Smooth muscle cell (in vitro differentiated cells): ENCODE data around the gene CALCOCO2. TPM values are rescaled to one million over a fixed set of nuclear protein-coding genes. Genes with fewer than 3 reads are reported as not detected.

Experiments used
- DNase-seq: peaks from one replicate; lab custom pipeline; 2025; ENCODE audit not compliant: unreplicated experiment; lab: John Stamatoyannopoulos, UW
- H2AFZ ChIP-seq: fragments of 200-600 bp; sonication (generic); 2 replicates; pipeline ENCODE4 v1.6.0; 2016; ENCODE audit warnings: antibody characterized with exemption, low read depth, mild to moderate bottlenecking
- H3F3A ChIP-seq: fragments of 200-600 bp; sonication (generic); 2 replicates; pipeline ENCODE4 v1.6.0; 2017; ENCODE audit warnings: antibody characterized with exemption, low read depth
- H3K27ac ChIP-seq: fragments of 200-600 bp; sonication (generic); 2 replicates; pipeline ENCODE4 v1.5.1; 2016; ENCODE audit warnings: low read depth, mild to moderate bottlenecking
- H3K27me3 ChIP-seq: fragments of 200-600 bp; sonication (generic); 2 replicates; pipeline ENCODE4 v1.6.1; 2016; ENCODE audit warnings: low read depth, mild to moderate bottlenecking
- H3K36me3 ChIP-seq: fragments of 200-600 bp; sonication (generic); 2 replicates; pipeline ENCODE4 v1.5.1; 2016; ENCODE audit warnings: low read depth
- H3K4me1 ChIP-seq: fragments of 200-600 bp; sonication (generic); 2 replicates; pipeline ENCODE4 v1.5.1; 2016; ENCODE audit warnings: low read depth
- H3K4me2 ChIP-seq: fragments of 200-600 bp; sonication (generic); 2 replicates; pipeline ENCODE4 v1.6.0; 2016; ENCODE audit warnings: mild to moderate bottlenecking
- H3K4me3 ChIP-seq: fragments of 200-600 bp; sonication (generic); 2 replicates; pipeline ENCODE4 v1.5.1; 2016; ENCODE audit warnings: mild to moderate bottlenecking
- H3K79me2 ChIP-seq: fragments of 200-600 bp; sonication (generic); 2 replicates; pipeline ENCODE4 v1.6.0; 2016; ENCODE audit warnings: low read depth, mild to moderate bottlenecking
- H3K9ac ChIP-seq: fragments of 200-600 bp; sonication (generic); 2 replicates; pipeline ENCODE4 v1.6.0; 2016; ENCODE audit warnings: low read depth
- H3K9me3 ChIP-seq: fragments of 200-600 bp; sonication (generic); replicated peaks from 2 replicates; pipeline ENCODE4 v1.5.1; 2016; ENCODE audit warnings: low read depth
- H4K20me1 ChIP-seq: fragments of 200-600 bp; sonication (generic); 2 replicates; pipeline ENCODE4 v1.6.0; 2016; ENCODE audit warnings: low read depth
- WGBS: methylation state at CpG from one replicate; pipeline ENCODE4 v1.1.7; 2016; ENCODE audit warnings: low lambda C conversion rate; 5-methylcytosine and 5-hydroxymethylcytosine counted together
- polyA plus RNA-seq: library from polyadenylated mRNA; unstranded; fragments of >200 nt; fragmentation: Nextera tagmentation; extraction: Ambion mirVana; gene quantifications from 2 replicates; pipeline ENCODE4 v1.2.1, GENCODE V29; 2016
- total RNA-seq: library from RNA; depleted of rRNA; stranded (reverse); fragments of >200 nt; gene quantifications from 2 replicates; pipeline ENCODE4 v1.2.3, GENCODE V29; 2014
- TF ChIP-seq, protein P1 (sequence below): fragments of 200-600 bp; sonication (generic); IDR thresholded peaks from 2 replicates; pipeline ENCODE4 v1.5.1; 2017; ENCODE audit warnings: borderline replicate concordance, mild to moderate bottlenecking, antibody characterized with exemption; ENCODE audit not compliant: insufficient read depth, poor library complexity, severe bottlenecking

CALCOCO2 gene
- total and polyA plus RNA-seq, 2 experiments from 2014 or later, result 52.5 to 55.7 TPM

DNA sequence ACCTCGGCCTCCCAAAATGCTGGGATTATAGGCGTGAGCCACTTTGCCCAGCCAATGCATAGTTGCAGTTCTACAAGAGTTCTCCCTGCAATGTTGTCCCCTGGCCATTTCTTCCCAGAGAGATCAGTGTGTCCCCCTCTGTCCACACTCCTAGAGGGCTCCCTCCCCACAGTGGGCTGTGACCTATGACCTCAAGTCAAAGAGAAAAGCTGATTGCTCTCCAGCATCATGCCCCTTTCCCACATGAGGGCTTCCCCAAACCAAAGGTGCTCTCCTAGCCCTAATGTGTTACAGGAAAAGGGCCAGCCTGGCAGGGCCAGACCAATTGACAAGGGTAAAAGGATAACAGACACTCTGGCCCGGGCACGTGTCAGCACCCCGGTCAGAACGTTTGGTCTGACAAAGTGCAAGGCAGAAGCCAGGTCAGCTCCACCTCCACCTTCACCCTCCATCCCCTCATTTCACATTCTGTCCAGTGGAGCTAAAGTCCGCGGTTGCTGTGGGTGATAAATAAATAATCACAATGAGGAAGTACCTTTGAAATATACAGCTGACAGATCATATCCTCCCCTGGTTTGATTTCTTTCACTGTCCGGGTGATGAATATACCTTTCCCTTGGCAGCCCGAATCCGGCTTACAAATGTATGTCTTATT is 31.6 kb upstream of the CALCOCO2 start:
- H3K79me2 ChIP-seq, result no peaks in the 10 kb centered on the region
- no peak overlapping the region for H3K27ac ChIP-seq
- no peak overlapping the region for H2AFZ ChIP-seq
- no peak overlapping the region for H3K9ac ChIP-seq
- no peak overlapping the region for H3K4me2 ChIP-seq
- H3F3A ChIP-seq, result peaks cover 19% of the 10 kb centered on the region
- no peaks in the 10 kb centered on the region for H3K36me3 ChIP-seq
- H3K9me3 ChIP-seq, result no peaks in the 10 kb centered on the region
- no peaks in the 10 kb centered on the region for H3K27me3 ChIP-seq
- H4K20me1 ChIP-seq, result no peaks in the 10 kb centered on the region
- 92% methylated on average over 11 of the region's 11 CpGs for WGBS
- no peak overlapping the region for H3K4me3 ChIP-seq
- no peaks in the 10 kb centered on the region for H3K4me1 ChIP-seq
- no peak for DNase-seq
- TF ChIP-seq, protein P1, sequence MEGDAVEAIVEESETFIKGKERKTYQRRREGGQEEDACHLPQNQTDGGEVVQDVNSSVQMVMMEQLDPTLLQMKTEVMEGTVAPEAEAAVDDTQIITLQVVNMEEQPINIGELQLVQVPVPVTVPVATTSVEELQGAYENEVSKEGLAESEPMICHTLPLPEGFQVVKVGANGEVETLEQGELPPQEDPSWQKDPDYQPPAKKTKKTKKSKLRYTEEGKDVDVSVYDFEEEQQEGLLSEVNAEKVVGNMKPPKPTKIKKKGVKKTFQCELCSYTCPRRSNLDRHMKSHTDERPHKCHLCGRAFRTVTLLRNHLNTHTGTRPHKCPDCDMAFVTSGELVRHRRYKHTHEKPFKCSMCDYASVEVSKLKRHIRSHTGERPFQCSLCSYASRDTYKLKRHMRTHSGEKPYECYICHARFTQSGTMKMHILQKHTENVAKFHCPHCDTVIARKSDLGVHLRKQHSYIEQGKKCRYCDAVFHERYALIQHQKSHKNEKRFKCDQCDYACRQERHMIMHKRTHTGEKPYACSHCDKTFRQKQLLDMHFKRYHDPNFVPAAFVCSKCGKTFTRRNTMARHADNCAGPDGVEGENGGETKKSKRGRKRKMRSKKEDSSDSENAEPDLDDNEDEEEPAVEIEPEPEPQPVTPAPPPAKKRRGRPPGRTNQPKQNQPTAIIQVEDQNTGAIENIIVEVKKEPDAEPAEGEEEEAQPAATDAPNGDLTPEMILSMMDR, result no peak

DNA sequence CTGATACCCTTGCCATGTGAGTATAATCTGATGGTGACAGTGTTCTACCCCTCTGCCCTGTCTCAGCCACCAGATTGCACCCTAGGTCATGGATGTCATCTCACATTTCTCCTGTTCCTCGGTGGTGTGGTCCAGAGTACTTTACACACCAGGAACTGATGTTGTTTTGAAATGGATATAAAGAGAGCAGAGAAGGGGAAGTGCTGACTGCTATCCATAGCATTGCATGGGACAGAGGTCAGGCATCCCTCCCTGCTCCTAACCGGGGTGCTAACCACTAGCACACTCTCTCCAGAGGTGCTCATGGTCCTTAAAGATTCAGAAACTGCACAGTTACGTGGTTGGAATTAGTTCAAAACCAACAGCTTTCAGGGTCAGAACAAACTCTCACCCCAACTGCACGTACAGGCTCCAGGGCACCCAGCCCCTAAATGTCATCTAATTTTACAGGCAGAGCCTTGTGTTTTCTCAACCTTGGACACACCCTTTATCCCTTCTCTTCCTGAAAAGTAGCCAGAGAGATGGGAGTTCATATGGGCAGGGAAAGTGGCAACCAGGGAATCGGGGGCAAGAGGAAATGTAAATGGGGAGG is 30.1 kb upstream of the CALCOCO2 start:
- H2AFZ ChIP-seq, result no peak overlapping the region

DNA sequence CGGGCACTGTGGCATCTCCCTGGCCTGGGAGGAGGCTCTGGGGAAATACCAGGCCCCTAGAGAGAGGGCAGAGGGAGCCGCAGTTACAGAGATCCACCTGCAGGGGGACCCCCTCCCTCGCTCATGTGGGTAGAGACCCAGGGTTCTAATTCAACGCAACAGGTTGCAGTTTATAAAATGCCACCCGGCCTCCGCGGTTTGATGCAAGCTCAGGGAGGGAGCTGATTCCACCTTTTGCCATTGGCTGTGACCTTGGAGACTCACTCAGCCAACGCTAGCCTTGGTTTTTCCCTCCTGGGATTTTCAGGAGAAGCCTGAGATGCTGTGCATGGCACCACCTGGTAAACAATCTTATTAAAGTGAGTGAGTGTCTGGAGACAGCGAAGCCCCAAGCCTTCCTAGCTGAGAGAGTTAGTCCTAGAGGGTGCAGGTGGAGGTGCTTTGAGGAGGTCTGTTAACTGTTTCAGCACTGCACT is 25.9 kb upstream of the CALCOCO2 start:
- peak; percentile 27 for DNase-seq
- Histone ChIP-seq H4K20me1 (no peaks in the 10 kb centered on the region), H3K27me3 (no peaks in the 10 kb centered on the region), H3K9ac (no peak overlapping the region), H3K4me1 (no peaks in the 10 kb centered on the region), H3K4me2 (no peak overlapping the region), H3K36me3 (no peaks in the 10 kb centered on the region), H3K79me2 (no peaks in the 10 kb centered on the region), H3K4me3 (no peak overlapping the region), H2AFZ (no peak overlapping the region), H3K9me3 (no peaks in the 10 kb centered on the region), H3K27ac (no peak overlapping the region), H3F3A (no peaks in the 10 kb centered on the region)
- TF ChIP-seq, protein P1, result peak; percentile 94
- 9% methylated on average over 9 of the region's 9 CpGs for WGBS

More for the DNA sequence above, 30.1 kb upstream of the CALCOCO2 start:
- H3K4me3 ChIP-seq, result no peak overlapping the region
- no peaks in the 10 kb centered on the region for H3K36me3 ChIP-seq
- no peaks in the 10 kb centered on the region for H3K4me1 ChIP-seq
- H3K4me2 ChIP-seq, result no peak overlapping the region
- H4K20me1 ChIP-seq, result no peaks in the 10 kb centered on the region
- H3K9ac ChIP-seq, result no peak overlapping the region
- H3K79me2 ChIP-seq, result no peaks in the 10 kb centered on the region
- no peaks in the 10 kb centered on the region for H3K9me3 ChIP-seq
- TF ChIP-seq, protein P1, result no peak
- H3K27me3 ChIP-seq, result no peaks in the 10 kb centered on the region
- 78% methylated on average over 5 of the region's 5 CpGs for WGBS
- H3F3A ChIP-seq, result peaks cover 13% of the 10 kb centered on the region
- DNase-seq, result no peak
- no peak overlapping the region for H3K27ac ChIP-seq
